ENCODE data around the gene ZNF584. TPM values are rescaled to one million over a fixed set of nuclear protein-coding genes. Genes with fewer than 3 reads are reported as not detected.

ZNF584 gene
- 1 to 10 TPM; 4.4 to 5.3 TPM for total RNA-seq

DNA sequence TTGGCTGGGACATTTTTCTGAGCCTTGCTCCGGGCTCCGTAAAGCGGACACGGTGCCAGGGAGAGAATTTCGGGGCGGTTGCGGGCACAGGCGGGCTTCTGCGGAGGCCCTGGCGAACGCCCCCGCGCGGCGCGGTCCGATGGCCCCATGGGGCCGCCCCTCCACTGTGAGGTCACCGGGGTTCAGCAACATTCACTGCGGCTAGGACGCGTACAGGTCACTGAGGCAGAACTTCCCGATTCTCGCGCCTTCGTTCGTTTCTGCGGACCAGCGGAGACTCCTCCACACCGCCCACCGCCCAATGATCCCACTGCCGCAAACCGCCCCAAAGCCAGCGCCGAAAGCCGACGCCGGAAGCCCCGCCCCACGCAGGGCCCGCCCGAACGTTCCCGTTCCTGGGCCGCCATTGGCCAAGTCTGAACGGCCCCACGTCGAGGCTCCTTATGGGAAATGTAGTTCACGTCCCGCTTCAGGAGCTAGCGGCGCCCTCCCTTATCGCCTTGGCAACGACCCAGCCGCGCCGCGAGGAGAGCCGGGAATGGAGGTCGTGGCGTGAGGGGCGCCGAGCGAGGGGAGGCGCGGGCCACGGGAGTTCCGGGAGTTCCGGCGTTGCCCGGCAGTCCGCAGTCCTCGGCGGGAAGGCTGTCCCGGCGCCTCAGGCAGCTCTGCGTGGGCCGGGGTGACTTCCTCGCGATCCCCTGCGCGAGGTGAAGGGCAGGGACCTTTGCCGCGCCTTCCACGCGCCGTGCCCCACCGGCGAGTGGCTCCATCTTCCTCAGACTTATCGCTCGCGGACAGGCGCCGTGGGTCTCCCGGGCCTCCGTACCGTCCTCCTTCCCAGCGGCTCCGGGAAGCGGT is at the start of gene ZNF584:
Gene ZNF584, plus strand, starts transcription at position 498 of the 858 bp plus-strand sequence. CDS start 499 bp downstream, outside the sequence.

GRCh38 chr19:58362272-58362994 is 46.0 kb upstream of the ZNF584 start, which contains the start of gene ZNF497:
Gene ZNF497 (minus strand): TSS chr19:58362751. CDS start chr19:58357635, 5,116 bp downstream.

DNA sequence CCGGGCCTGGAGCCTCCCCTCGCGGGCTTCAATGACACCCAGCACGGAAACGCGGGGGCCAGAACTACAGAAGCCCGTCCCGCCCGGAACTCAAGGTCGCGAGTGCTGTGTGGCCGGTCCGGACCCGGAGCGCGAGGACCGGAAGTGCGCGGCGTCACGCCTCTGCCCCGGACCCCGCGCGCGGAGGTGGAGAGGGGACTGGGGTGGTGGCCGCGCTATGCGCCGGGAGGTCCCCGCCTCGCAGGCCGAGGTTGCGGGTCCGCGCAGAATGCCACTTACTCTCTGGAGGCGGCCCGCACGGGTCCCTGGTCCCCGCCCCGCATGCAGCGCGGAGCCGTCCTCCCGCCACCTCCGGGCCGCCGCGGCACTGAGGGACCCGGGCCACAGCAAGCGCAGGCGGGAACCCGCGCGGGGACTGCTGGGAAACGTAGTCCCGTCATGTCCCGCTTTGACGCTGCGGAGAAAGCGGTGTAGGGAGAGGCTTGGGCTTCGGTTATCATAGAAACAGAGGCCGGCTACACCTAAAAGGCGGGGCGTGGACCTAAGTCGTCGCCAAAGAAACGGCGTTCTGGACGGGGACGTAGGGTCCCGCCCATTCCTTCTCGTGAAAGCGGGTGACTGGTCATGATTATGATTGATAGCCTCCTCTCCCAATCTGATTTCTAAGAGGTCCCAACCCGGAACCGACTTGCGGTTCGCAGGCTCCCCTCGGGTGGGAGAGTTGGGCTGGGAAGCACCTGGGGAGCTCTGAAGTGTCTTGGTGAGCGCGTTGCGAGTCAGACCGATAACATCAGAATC is 27.6 kb upstream of the ZNF584 start, which contains the start of gene ZNF837:
Gene ZNF837, minus strand, starts transcription at position 369 of the 798 bp plus-strand sequence. CDS start 11,698 bp downstream, outside the sequence.

DNA sequence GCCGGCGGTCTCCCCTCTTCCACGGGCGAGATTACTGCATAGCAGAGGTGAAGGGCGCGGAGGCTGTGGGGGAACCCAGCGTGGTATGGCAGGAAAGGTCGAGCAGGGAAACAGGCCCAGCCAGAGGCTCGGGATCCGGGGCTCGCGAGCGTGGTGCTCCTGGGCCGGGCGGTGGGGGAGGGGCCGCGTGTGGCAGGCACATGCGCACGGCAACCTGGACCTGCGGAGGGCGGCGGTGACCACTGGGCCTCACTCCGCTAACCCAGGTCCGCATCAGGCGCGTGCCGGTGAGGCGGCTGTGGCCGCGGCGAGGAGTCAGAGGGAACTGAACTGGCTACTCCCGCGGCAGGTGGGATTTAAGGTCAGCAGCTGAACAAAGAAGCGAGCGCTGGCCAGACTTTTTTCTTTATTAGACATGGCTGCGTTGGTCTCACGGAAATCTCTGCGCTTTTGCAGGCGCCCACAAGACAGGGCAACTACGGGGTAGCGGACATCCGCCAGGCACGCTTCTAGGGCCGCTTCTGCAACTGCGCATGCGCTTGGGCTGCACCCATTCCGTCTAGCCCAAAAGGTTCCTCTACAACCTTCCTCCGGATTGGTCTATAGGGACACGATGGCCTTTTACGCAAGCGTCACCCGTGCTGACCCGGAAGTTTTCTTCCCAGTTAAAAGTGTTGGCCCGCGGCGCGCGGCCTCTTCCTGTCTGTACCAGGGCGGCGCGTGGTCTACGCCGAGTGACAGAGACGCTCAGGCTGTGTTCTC is 21.7 kb upstream of the ZNF584 start, which contains the start of gene RPS5:
Gene RPS5, plus strand, starts transcription at position 694 of the 762 bp plus-strand sequence. CDS start 869 bp downstream, outside the sequence.

DNA sequence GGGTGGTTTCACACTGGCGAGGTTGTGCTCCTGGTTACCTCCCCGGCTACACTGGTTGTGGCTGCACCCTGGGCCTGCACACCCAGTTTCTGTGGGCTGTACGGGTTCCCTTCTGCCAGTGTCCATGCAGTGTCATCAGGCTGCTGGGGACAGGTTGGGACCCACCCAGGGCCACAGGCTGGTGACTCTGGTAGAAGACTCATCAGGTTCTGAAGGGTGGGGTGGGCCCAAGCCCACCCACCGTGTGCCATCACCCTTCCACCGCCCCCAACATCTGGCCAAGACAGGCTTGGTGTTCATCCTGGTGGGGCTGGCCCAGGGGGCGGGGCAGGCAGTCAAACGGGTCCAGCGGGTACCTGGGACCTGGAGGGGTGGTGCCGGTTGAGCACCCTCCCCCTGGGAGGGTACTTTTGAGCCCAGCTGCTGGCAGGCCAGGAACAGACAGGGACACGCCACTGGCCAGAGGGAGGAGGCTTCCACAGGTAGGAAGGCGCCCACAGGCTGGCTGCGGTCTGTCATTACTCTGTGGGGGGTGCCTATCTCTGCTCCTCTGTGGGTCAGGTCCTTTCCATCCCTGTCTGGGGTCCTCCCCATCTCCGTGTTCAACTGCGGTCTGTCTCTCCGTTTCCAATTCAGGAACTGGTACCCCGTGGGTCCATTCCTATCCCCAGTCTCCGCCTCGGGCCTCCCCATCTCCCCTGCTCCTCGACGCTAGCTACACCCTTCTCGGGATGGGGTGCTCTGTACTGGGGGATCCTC is 13.1 kb upstream of the ZNF584 start, which contains the start of gene RNF225:
Gene RNF225, plus strand, starts transcription at position 437 of the 759 bp plus-strand sequence. CDS start 434 bp downstream, outside the sequence.

GRCh38 chr19:58439576-58440554 is 31.4 kb downstream of the ZNF584 start, which contains the start of gene ZNF132:
Gene ZNF132 (minus strand): TSS chr19:58440153. CDS start chr19:58439821, 332 bp downstream.

DNA sequence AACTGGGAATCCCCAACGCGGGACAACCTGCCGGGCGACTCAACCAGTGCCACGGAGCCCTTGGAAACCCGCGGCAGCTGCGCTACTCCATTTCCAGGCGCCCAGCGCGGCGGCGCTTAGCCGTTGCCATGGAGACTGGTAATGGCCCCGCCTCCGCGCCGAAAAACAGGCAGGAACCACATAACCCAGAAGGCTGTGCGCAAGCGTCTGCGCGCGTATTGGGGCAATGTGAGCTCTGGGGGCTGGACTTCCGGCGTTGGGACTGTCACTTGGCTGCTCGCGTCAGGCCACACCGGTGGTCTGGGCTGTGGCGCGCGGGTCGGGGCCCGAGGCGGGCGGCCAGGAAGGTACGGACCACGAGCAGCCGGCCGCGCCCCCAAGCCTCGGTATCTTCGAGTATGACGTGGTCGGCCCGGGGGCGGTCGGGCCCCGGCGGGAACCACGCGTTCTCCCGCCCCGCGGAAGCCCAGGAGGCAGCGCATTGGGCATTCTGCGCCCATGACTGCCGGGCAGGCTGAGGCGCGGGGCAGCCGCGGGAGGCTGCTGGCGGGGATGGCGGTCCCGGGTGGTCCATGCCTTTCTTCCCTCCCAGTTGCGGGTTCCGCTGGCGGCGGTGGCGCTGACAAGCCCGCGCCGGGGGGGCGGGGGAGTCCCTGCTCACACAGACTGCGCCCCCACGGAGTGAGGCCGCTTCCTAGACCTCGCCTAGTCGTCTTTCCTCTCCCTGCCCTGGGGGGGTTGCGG is 43.1 kb downstream of the ZNF584 start, which contains the start of gene ZNF324B:
Gene ZNF324B, plus strand, starts transcription at position 265 of the 744 bp plus-strand sequence. CDS start 2,080 bp downstream, outside the sequence.

GRCh38 chr19:58466760-58467589 is 58.5 kb downstream of the ZNF584 start, which contains the start of gene ZNF324:
Gene ZNF324 (plus strand): TSS chr19:58467080. CDS start chr19:58469186, 2,106 bp downstream.

Small RNA genes within 50 kb of the gene (microRNA-seq; reads per million reads assigned to microRNA genes)
- 0.63 reads per million for gene MIR4754 (ENCODE audit: borderline microRNAs expressed, borderline replicate concordance)

Other genes with a start within 250 kb of the ZNF584 start
- 10 to 100 TPM; 30.8 to 32.7 TPM for gene ZNF274, start 225.6 kb upstream of the ZNF584 start, total RNA-seq
- gene ZNF544, start 179.7 kb upstream of the ZNF584 start, total RNA-seq: 10 to 100 TPM; 48.7 to 53.1 TPM
- 1 to 10 TPM; 5.7 to 6.2 TPM for gene ZNF8, start 129.7 kb upstream of the ZNF584 start, total RNA-seq
- gene ERVK3-1, start 103.3 kb upstream of the ZNF584 start, total RNA-seq: 10 to 100 TPM; 59.5 to 59.7 TPM
- 1 to 10 TPM; 4.6 to 5.3 TPM for gene ZSCAN22, start 81.7 kb upstream of the ZNF584 start, total RNA-seq
- gene A1BG, start 55.2 kb upstream of the ZNF584 start, total RNA-seq: 1 to 10 TPM; 8.0 to 9.0 TPM
- 1 to 10 TPM; 1.5 to 2.1 TPM for gene ZNF497, start 45.9 kb upstream of the ZNF584 start, total RNA-seq
- gene ZNF837, start 27.6 kb upstream of the ZNF584 start, total RNA-seq: 1 to 10 TPM; 1.8 to 2.3 TPM
- 1,000 to 10,000 TPM; 1,327 to 1,390 TPM for gene RPS5, start 21.4 kb upstream of the ZNF584 start, total RNA-seq
- under 1 TPM; 0.31 to 0.35 TPM for gene RNF225, start 13.0 kb upstream of the ZNF584 start, total RNA-seq
- gene ZNF132, start 31.5 kb downstream of the ZNF584 start, total RNA-seq: 1 to 10 TPM; 4.9 to 5.5 TPM
- gene ZNF324B, start 43.0 kb downstream of the ZNF584 start, total RNA-seq: 10 to 100 TPM; 10.6 to 12.1 TPM
- 10 to 100 TPM; 13.5 to 13.7 TPM for gene ZNF324, start 58.4 kb downstream of the ZNF584 start, total RNA-seq
- 1 to 10 TPM; 8.5 to 8.7 TPM for gene ZNF446, start 67.7 kb downstream of the ZNF584 start, total RNA-seq
- 10 to 100 TPM; 11.2 to 11.6 TPM for gene SLC27A5, start 103.3 kb downstream of the ZNF584 start, total RNA-seq
- 10 to 100 TPM; 15.0 to 16.1 TPM for gene ZBTB45, start 111.2 kb downstream of the ZNF584 start, total RNA-seq
- gene TRIM28, start 135.4 kb downstream of the ZNF584 start, total RNA-seq: 100 to 1,000 TPM; 358 to 381 TPM
- 100 to 1,000 TPM; 112 to 116 TPM for gene CHMP2A, start 146.5 kb downstream of the ZNF584 start, total RNA-seq
- gene UBE2M, start 150.0 kb downstream of the ZNF584 start, total RNA-seq: 10 to 100 TPM; 62.2 to 69.2 TPM
- 10 to 100 TPM; 32.9 to 39.7 TPM for gene MZF1, start 164.7 kb downstream of the ZNF584 start, total RNA-seq

Measured in activated naive CD4-positive, alpha-beta T cell treated with anti-CD3 and anti-CD28 coated beads, Interleukin-2, amount 10 ng/mL, durations not matched to agents 5 hours and 36 hours (primary cell).